Measurements from ENCODE around the gene HPCAL1. TPM values are rescaled to one million over a fixed set of nuclear protein-coding genes. Genes with fewer than 3 reads are reported as not detected.

The HPCAL1 gene
- total RNA-seq, 4 donors from 2014 or later: 11.1 to 122 (median 48.9) TPM

DNA sequence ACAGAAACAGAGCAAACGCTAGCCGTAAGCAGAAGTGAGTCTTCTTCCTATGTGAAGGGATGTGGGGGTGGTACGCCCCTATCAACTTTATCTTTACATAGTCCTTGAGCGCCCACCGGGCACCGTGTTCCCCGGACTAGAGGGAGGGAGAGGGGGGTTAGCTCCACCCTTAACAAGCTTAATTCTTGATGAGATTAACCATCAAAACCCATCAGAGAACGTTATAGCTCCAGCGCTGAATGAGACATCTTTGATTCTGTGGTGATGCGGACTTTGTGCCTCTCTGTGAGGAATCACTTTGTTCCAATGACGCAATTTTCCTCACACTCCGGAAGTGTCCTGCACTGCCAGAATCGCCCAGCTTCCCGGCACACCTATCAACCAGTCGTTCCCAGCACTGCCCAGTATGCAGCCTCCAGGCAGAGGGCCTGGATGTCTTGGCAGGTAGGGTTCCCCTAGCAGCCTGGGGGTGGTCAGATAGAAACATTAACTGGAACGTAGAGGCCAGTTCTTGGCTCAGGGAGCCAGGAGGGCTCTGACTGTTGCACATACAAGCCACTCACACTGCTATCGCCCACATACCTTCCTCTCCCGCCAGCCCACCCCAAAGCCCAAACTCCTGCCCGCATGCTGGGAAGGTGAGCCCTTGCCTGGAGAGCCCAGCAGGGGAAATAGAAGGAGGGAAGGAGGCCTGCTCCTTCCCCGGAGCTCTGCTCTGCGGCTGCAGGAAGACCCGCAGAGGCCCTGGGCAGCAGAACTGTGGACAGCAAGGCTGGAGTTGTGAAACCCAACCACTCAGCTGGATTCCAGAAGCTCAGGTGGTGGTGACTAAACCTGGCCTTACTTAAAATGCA lies 147.4 kb downstream of the HPCAL1 start:
- H3K27ac ChIP-seq: no peak overlapping the region
- TF ChIP-seq, protein P1, sequence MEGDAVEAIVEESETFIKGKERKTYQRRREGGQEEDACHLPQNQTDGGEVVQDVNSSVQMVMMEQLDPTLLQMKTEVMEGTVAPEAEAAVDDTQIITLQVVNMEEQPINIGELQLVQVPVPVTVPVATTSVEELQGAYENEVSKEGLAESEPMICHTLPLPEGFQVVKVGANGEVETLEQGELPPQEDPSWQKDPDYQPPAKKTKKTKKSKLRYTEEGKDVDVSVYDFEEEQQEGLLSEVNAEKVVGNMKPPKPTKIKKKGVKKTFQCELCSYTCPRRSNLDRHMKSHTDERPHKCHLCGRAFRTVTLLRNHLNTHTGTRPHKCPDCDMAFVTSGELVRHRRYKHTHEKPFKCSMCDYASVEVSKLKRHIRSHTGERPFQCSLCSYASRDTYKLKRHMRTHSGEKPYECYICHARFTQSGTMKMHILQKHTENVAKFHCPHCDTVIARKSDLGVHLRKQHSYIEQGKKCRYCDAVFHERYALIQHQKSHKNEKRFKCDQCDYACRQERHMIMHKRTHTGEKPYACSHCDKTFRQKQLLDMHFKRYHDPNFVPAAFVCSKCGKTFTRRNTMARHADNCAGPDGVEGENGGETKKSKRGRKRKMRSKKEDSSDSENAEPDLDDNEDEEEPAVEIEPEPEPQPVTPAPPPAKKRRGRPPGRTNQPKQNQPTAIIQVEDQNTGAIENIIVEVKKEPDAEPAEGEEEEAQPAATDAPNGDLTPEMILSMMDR (IDR thresholded peaks at IDR 0.05): no peak
- TF ChIP-seq POLR2A (IDR thresholded peaks at IDR 0.05): no peak
- intact Hi-C loops (cut with DNase I; ENCODE audit: low total_unique reads): no loop called here
- H3K9me3 ChIP-seq: no peaks in the 10 kb centered on the region
- peaks cover 0 to 12% of the 10 kb centered on the region in 2 donors for H3K4me1 ChIP-seq
- no peaks in the 10 kb centered on the region for H3K27me3 ChIP-seq
- H3K36me3 ChIP-seq: no peaks in the 10 kb centered on the region
- no peak overlapping the region for H3K4me3 ChIP-seq
- no peak for DNase-seq

DNA sequence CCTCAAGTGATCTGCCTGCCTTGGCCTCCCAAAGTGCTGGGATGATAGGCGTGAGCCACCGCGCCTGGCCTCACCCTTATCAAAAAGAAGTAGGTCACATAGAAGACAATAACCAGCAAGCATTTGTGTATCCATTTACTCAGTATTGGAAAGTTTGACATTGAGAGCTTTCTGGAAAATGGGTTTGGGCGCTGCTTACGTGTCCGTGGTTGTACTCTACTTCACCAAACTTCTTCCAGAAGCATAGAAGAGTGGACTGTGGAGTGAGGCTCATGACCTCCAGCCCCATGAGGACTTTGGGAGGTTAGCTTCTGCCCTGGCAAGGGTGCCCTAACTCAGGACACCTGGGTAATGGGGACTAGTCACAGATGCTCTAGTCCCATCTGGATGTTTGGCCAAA lies 149.1 kb downstream of the HPCAL1 start:
- no peak for DNase-seq
- TF ChIP-seq, protein P1 (IDR thresholded peaks at IDR 0.05): no peak
- TF ChIP-seq POLR2A (IDR thresholded peaks at IDR 0.05): no peak
- Histone ChIP-seq H3K4me1 (peaks cover 0 to 10% of the 10 kb centered on the region in 2 donors), H3K4me3 (no peak overlapping the region), H3K27ac (no peak overlapping the region), H3K9me3 (no peaks in the 10 kb centered on the region), H3K27me3 (no peaks in the 10 kb centered on the region), H3K36me3 (no peaks in the 10 kb centered on the region)
- intact Hi-C loops (cut with DNase I; ENCODE audit: low total_unique reads): no loop called here

DNA sequence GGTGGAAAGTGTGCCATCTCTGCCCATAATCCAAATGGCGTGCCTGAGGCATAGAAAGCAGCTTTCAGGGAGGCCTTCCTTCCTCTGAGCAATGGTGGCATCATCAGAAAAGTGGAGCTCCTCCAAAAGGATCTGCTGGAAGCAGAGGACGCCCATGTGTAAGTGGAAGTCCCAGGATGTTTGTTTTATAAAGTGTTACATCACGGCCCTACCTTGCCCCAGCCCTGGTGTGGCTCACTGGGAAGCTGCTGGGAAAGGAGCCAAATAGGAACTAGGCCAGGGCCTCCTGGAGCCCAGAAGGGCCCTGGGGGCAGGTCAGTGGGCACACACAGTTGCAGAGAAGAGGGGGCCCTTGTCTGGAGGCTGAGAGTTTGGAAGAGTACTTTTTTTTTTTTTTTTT lies 149.6 kb downstream of the HPCAL1 start:
- Histone ChIP-seq H3K9me3 (no peaks in the 10 kb centered on the region), H3K4me1 (peaks cover 0 to 8% of the 10 kb centered on the region in 2 donors), H3K4me3 (no peak overlapping the region), H3K27ac (no peak overlapping the region), H3K36me3 (no peaks in the 10 kb centered on the region), H3K27me3 (no peaks in the 10 kb centered on the region)
- DNase-seq: no peak
- intact Hi-C loops (cut with DNase I; ENCODE audit: low total_unique reads): no loop called here
- TF ChIP-seq POLR2A (IDR thresholded peaks at IDR 0.05): no peak
- TF ChIP-seq, protein P1 (IDR thresholded peaks at IDR 0.05): no peak

DNA sequence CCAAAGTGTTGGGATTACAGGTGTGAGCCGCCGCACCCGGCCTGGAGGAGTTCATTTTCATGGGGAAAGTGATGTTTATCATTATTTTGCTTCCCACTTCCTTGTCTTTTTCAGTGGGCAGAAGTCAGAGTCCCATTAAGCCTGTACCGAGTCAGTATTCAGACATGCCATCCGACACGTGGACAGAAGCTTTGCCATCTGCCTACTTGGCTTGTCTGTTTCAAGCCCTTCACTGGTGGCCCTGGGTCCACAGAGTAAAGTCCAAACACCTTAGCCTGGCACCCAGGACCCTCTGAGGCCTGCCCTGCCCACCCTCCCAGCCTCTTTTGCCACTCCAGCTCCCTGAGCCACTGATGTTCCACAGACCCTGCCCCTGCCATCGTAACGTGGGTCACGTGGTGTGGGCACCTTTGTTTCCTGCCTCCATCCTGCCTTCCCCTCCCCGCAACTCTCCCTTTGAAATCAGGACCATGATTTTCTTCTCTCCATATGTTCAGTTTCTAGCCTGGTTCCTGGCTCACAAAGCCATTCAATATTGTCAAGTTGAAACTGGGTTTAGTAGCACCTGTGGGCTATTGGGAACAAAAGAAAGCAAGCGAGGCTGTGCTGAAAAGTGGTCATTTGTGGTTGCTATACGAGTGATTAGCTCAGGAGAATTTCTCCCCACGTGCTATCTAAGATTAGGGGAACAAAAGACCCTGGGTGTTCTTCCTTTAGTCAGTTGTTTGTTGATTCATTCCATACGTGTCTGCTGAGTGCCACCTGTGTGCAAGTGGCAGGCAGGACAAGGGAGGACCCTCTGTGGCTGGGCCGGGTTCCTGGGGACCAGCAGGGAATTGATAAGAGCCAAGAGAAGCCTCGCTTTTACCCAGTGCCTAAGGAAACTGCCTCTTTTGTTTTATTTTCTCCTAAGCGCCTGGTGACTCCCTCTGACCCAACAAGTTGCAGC lies 150.5 kb downstream of the HPCAL1 start:
- intact Hi-C loops (cut with DNase I; ENCODE audit: low total_unique reads): no loop called here
- no peak for TF ChIP-seq POLR2A (IDR thresholded peaks at IDR 0.05)
- TF ChIP-seq, protein P1 (IDR thresholded peaks at IDR 0.05): no peak
- DNase-seq: no peak
- H3K4me3 ChIP-seq: no peak overlapping the region
- H3K4me1 ChIP-seq: peaks cover 0 to 8% of the 10 kb centered on the region in 2 donors
- H3K27me3 ChIP-seq: no peaks in the 10 kb centered on the region
- H3K9me3 ChIP-seq: no peaks in the 10 kb centered on the region
- no peak overlapping the region for H3K27ac ChIP-seq
- no peaks in the 10 kb centered on the region for H3K36me3 ChIP-seq
